Measurements from ENCODE around the gene CDHR2. TPM values are rescaled to one million over a fixed set of nuclear protein-coding genes. Genes with fewer than 3 reads are reported as not detected.

The CDHR2 gene
- total and polyA plus RNA-seq, 2 of the 13 experiments (the other 11 are each of a cell fraction or from before 2014, with no cell fraction given), result 17.9 to 20.9 TPM

GRCh38 chr5:176536902-176537553 lies 12.1 kb upstream of the CDHR2 start, which contains the start of gene RNF44 (continued):
- TF ChIP-seq RFXAP (CRISPR knock-in tag; IDR thresholded peaks at IDR 0.05; ENCODE audit: borderline replicate concordance) (no peak), HNRNPLL (IDR thresholded peaks at IDR 0.05; ENCODE audit: low read depth, low read length, poor library complexity, severe bottlenecking) (no peak), KDM4B (CRISPR knock-in tag; IDR thresholded peaks at IDR 0.05) (no peak), ZNF687 (CRISPR knock-in tag; IDR thresholded peaks at IDR 0.05) (peak; percentile 45), PAX8 (CRISPR knock-in tag; IDR thresholded peaks at IDR 0.05; ENCODE audit: borderline replicate concordance) (no peak), SKIL (CRISPR knock-in tag; IDR thresholded peaks at IDR 0.05; ENCODE audit: borderline replicate concordance) (no peak; the same call in 1 of the 2 replicates), SIN3B (IDR thresholded peaks at IDR 0.05; ENCODE audit: low read length) (no peak; the same call in 1 of the 2 replicates), ZBTB14 (CRISPR knock-in tag; IDR thresholded peaks at IDR 0.05) (peak; percentile 99), HDAC6 (IDR thresholded peaks at IDR 0.05; ENCODE audit: low read depth, low read length) (no peak), PLRG1 (conservative IDR thresholded peaks at IDR 0.05) (no peak), HDAC2 (CRISPR knock-in tag; IDR thresholded peaks at IDR 0.05) (peak; percentile 21; the same call in 1 of the 2 replicates), ZFP36 (IDR thresholded peaks at IDR 0.05; ENCODE audit: borderline replicate concordance, low read depth, low read length, partially characterized antibody) (no peak), ZFP62 (CRISPR knock-in tag; IDR thresholded peaks at IDR 0.05) (no peak), ELK4 (CRISPR knock-in tag; IDR thresholded peaks at IDR 0.05; ENCODE audit: borderline replicate concordance) (no peak), PHF21A (CRISPR knock-in tag; IDR thresholded peaks at IDR 0.05) (peak; percentile 34; the same call in 1 of the 2 replicates), ZNF746 (CRISPR knock-in tag; IDR thresholded peaks at IDR 0.05) (no peak), IRF1 (CRISPR knock-in tag; IDR thresholded peaks at IDR 0.05; ENCODE audit: low read depth) (no peak), FOXO1 (CRISPR knock-in tag; IDR thresholded peaks at IDR 0.05) (no peak), ZSCAN30 (CRISPR knock-in tag; IDR thresholded peaks at IDR 0.05) (0 out of 2 replicates have a peak, but pooled peaks have one; percentile 77), DNMT3B (CRISPR knock-in tag; conservative IDR thresholded peaks at IDR 0.05) (no peak)

All from HepG2 (cell line).